Natural killer cell treated with Interleukin-12 subunit alpha and Interleukin-12 subunit beta and Interleukin-15 and Interleukin-18, amount 100 ng/mL, for 72 hours (primary cell): ENCODE results near the gene WHAMM. TPM values are rescaled to one million over a fixed set of nuclear protein-coding genes. Genes with fewer than 3 reads are reported as not detected.
A peak's percentile ranks its signal among the peaks of the same experiment; 100 is the strongest.

ENCODE experiments used
- ATAC-seq, 2 donors: fragments of 150-1000 bp; cut with Tn5 transposase in 1 of 2; sonication (Bioruptor Pico), chemical (Tn5 transposase) in 1 of 2; 2 replicates each; pipeline ENCODE4 v1.10.0; 2021
- DNase-seq: peaks from one replicate; pipeline ENCODE4 v3.0.0; 2022; ENCODE audit warnings: low spot score
- H3K27ac Mint-ChIP-seq, 2 donors: 1 replicate in 1 of 2; 2 replicates in 1 of 2; pipeline ENCODE4 v1.8.0; 2022; ENCODE audit warnings: mixed read lengths in 2 of 2, mild to moderate bottlenecking in 1 of 2, moderate library complexity in 1 of 2
- H3K27me3 Mint-ChIP-seq, 2 donors: 1 replicate in 1 of 2; 2 replicates in 1 of 2; pipeline ENCODE4 v1.8.0; 2022; ENCODE audit warnings: mixed read lengths in 2 of 2
- H3K36me3 Mint-ChIP-seq: one replicate; pipeline ENCODE4 v1.8.0; 2022; ENCODE audit warnings: mixed read lengths
- H3K4me1 Mint-ChIP-seq, 2 donors: 1 replicate in 1 of 2; 2 replicates in 1 of 2; pipeline ENCODE4 v1.8.0; 2022; ENCODE audit warnings: low read depth in 2 of 2, mixed read lengths in 2 of 2, mild to moderate bottlenecking in 1 of 2
- H3K4me3 Mint-ChIP-seq: one replicate; pipeline ENCODE4 v1.8.0; 2022; ENCODE audit warnings: mixed read lengths
- H3K9me3 Mint-ChIP-seq: 2 replicates; pipeline ENCODE4 v1.8.0; 2022; ENCODE audit warnings: mixed read lengths
- total RNA-seq, 2 donors: library from RNA; stranded (reverse); gene quantifications; one replicate each; pipeline ENCODE4 v1.2.3, GENCODE V29; 2022

WHAMM gene
- total RNA-seq, 2 donors from 2014 or later, result 12.7 to 13.7 TPM

- Mint-ChIP-seq H3K36me3 (no peaks in the 10 kb centered on the region), H3K27ac (no peak overlapping the region), H3K4me3 (no peak overlapping the region), H3K4me1 (no peaks in the 10 kb centered on the region), H3K9me3 (no peaks in the 10 kb centered on the region), H3K27me3 (no peaks in the 10 kb centered on the region)
- DNase-seq (no peak), ATAC-seq (no peak)
Measured at GRCh38 chr15:82789491-82789890, 19.9 kb upstream of the WHAMM start.

- Mint-ChIP-seq H3K27me3 (no peaks in the 10 kb centered on the region), H3K9me3 (no peaks in the 10 kb centered on the region), H3K36me3 (no peaks in the 10 kb centered on the region), H3K27ac (no peak overlapping the region), H3K4me3 (no peak overlapping the region), H3K4me1 (no peaks in the 10 kb centered on the region)
- ATAC-seq (no peak), DNase-seq (no peak)
Measured at GRCh38 chr15:82790321-82790720, 19.1 kb upstream of the WHAMM start.

- H3K4me1 Mint-ChIP-seq, result no peaks in the 10 kb centered on the region
- no peak for DNase-seq
- no peak overlapping the region for H3K4me3 Mint-ChIP-seq
- H3K36me3 Mint-ChIP-seq, result no peaks in the 10 kb centered on the region
- H3K27ac Mint-ChIP-seq, result no peak overlapping the region
- no peak for ATAC-seq
- H3K27me3 Mint-ChIP-seq, result no peaks in the 10 kb centered on the region
- no peaks in the 10 kb centered on the region for H3K9me3 Mint-ChIP-seq
Measured at GRCh38 chr15:82792068-82792467, 17.4 kb upstream of the WHAMM start.

GRCh38 chr15:82793737-82794136 lies 15.7 kb upstream of the WHAMM start:
- no peak overlapping the region for H3K4me3 Mint-ChIP-seq
- H3K36me3 Mint-ChIP-seq, result no peaks in the 10 kb centered on the region
- DNase-seq, result no peak
- ATAC-seq, result no peak
- H3K4me1 Mint-ChIP-seq, result no peaks in the 10 kb centered on the region
- H3K27ac Mint-ChIP-seq, result no peak overlapping the region
- H3K9me3 Mint-ChIP-seq, result no peaks in the 10 kb centered on the region
- H3K27me3 Mint-ChIP-seq, result no peaks in the 10 kb centered on the region

GRCh38 chr15:82798104-82798503 lies 11.3 kb upstream of the WHAMM start:
- Mint-ChIP-seq H3K4me3 (no peak overlapping the region), H3K4me1 (no peaks in the 10 kb centered on the region), H3K27ac (no peak overlapping the region), H3K9me3 (no peaks in the 10 kb centered on the region), H3K27me3 (peaks cover 13 to 23% of the 10 kb centered on the region in 2 donors), H3K36me3 (no peaks in the 10 kb centered on the region)
- DNase-seq (no peak), ATAC-seq (no peak)

- H3K4me1 Mint-ChIP-seq, result no peaks in the 10 kb centered on the region
- H3K4me3 Mint-ChIP-seq, result no peak overlapping the region
- no peaks in the 10 kb centered on the region for H3K9me3 Mint-ChIP-seq
- peaks cover 17 to 23% of the 10 kb centered on the region in 2 donors for H3K27me3 Mint-ChIP-seq
- no peak overlapping the region for H3K27ac Mint-ChIP-seq
- DNase-seq (no peak), ATAC-seq (no peak)
- no peaks in the 10 kb centered on the region for H3K36me3 Mint-ChIP-seq
Measured at GRCh38 chr15:82798531-82799166, 10.8 kb upstream of the WHAMM start.

- no peaks in the 10 kb centered on the region for H3K9me3 Mint-ChIP-seq
- H3K27ac Mint-ChIP-seq, result no peak overlapping the region
- H3K27me3 Mint-ChIP-seq, result peaks cover 18 to 23% of the 10 kb centered on the region in 2 donors
- DNase-seq (no peak), ATAC-seq (no peak)
- H3K4me3 Mint-ChIP-seq, result no peak overlapping the region
- no peaks in the 10 kb centered on the region for H3K4me1 Mint-ChIP-seq
- H3K36me3 Mint-ChIP-seq, result no peaks in the 10 kb centered on the region
Measured at GRCh38 chr15:82799183-82799841, 10.1 kb upstream of the WHAMM start.

- no peak overlapping the region for H3K4me3 Mint-ChIP-seq
- H3K9me3 Mint-ChIP-seq, result no peaks in the 10 kb centered on the region
- H3K27ac Mint-ChIP-seq, result no peak overlapping the region
- no peaks in the 10 kb centered on the region for H3K36me3 Mint-ChIP-seq
- H3K27me3 Mint-ChIP-seq, result peaks cover 18 to 23% of the 10 kb centered on the region in 2 donors
- no peaks in the 10 kb centered on the region for H3K4me1 Mint-ChIP-seq
- DNase-seq (no peak), ATAC-seq (no peak)
Measured at GRCh38 chr15:82802497-82802896, 6.9 kb upstream of the WHAMM start.

- peaks cover 18 to 22% of the 10 kb centered on the region in 2 donors for H3K27me3 Mint-ChIP-seq
- peaks cover 6% of the 10 kb centered on the region in 2 donors for H3K4me1 Mint-ChIP-seq
Measured at GRCh38 chr15:82803793-82804574, 5.4 kb upstream of the WHAMM start.

GRCh38 chr15:82804575-82804949 lies 4.9 kb upstream of the WHAMM start:
- Mint-ChIP-seq H3K9me3 (no peaks in the 10 kb centered on the region), H3K27ac (no peak overlapping the region), H3K4me3 (no peak overlapping the region), H3K4me1 (peaks cover 10 to 12% of the 10 kb centered on the region in 2 donors), H3K36me3 (no peaks in the 10 kb centered on the region), H3K27me3 (peaks cover 12 to 16% of the 10 kb centered on the region in 2 donors)
- ATAC-seq (no peak), DNase-seq (no peak)

More at GRCh38 chr15:82803793-82804574, 5.4 kb upstream of the WHAMM start:
- Mint-ChIP-seq H3K36me3 (no peaks in the 10 kb centered on the region), H3K27ac (no peak overlapping the region), H3K9me3 (no peaks in the 10 kb centered on the region), H3K4me3 (no peak overlapping the region)
- ATAC-seq, result no peak
- DNase-seq, result no peak

- Mint-ChIP-seq H3K36me3 (no peaks in the 10 kb centered on the region), H3K27me3 (peaks cover 7 to 10% of the 10 kb centered on the region in 2 donors), H3K4me1 (peaks cover 15 to 19% of the 10 kb centered on the region in 2 donors), H3K9me3 (no peaks in the 10 kb centered on the region), H3K27ac (no peak within 1 kb of the TSS), H3K4me3 (no peak within 1 kb of the TSS)
- DNase-seq, result no peak
- no peak for ATAC-seq
Measured at GRCh38 chr15:82805994-82806406, 3.4 kb upstream of the WHAMM start, which contains the start of gene FSD2. TSS of gene FSD2 (minus strand) at chr15:82806069. CDS start at chr15:82787390, 18,679 bp downstream.

- peak overlapping the region; percentile 64 for H3K4me3 Mint-ChIP-seq
- no peaks in the 10 kb centered on the region for H3K9me3 Mint-ChIP-seq
- peak overlapping the region in 1 of 2 donors; percentile 92 for H3K27ac Mint-ChIP-seq
Measured at GRCh38 chr15:82807920-82808633, 1.4 kb upstream of the WHAMM start.

GRCh38 chr15:82808634-82809041 lies 790 bp upstream of the WHAMM start:
- Mint-ChIP-seq H3K4me3 (peak overlapping the region; percentile 64), H3K36me3 (peaks cover 6% of the 10 kb centered on the region), H3K27ac (peak overlapping the region; percentile 79 to 92)

More at GRCh38 chr15:82807920-82808633, 1.4 kb upstream of the WHAMM start:
- peaks cover 0 to 5% of the 10 kb centered on the region in 2 donors for H3K27me3 Mint-ChIP-seq
- H3K4me1 Mint-ChIP-seq, result peaks cover 25 to 28% of the 10 kb centered on the region in 2 donors
- H3K36me3 Mint-ChIP-seq, result peaks cover 5% of the 10 kb centered on the region
- ATAC-seq (no peak), DNase-seq (no peak)

More at GRCh38 chr15:82808634-82809041, 790 bp upstream of the WHAMM start:
- no peak for ATAC-seq
- no peak for DNase-seq
- Mint-ChIP-seq H3K9me3 (no peaks in the 10 kb centered on the region), H3K4me1 (peaks cover 25 to 29% of the 10 kb centered on the region in 2 donors), H3K27me3 (peaks cover 0 to 1% of the 10 kb centered on the region in 2 donors)
